ENCODE measurements around the gene RBM27. TPM values are rescaled to one million over a fixed set of nuclear protein-coding genes. Genes with fewer than 3 reads are reported as not detected.

The RBM27 gene
- polyA plus RNA-seq, 3 donors = 2.5 to 6.2 (median 3.9) TPM

GRCh38 chr5:146203872-146204192, 427 bp downstream of the RBM27 start:
- Mint-ChIP-seq H3K36me3 (no peaks in the 10 kb centered on the region), H3K9me3 (no peaks in the 10 kb centered on the region), H3K27ac (no peak overlapping the region), H3K4me3 (no peak overlapping the region), H3K4me1 (peaks cover 13% of the 10 kb centered on the region), H3K27me3 (ENCODE audit: low read depth in 3 of 3) (no peaks in the 10 kb centered on the region)
- H3K36me3 ChIP-seq (replicated peaks in 1 of 2; ENCODE audit: control insufficient read depth in 1 of 2, insufficient read depth in 2 of 2, low read length in 2 of 2) = no peaks in the 10 kb centered on the region
- H2AFZ ChIP-seq (ENCODE audit: insufficient read depth, low read depth, low read length, poor library complexity, severe bottlenecking) = peak overlapping the region; percentile 93
- intact Hi-C loops (cut with micrococcal nuclease) = loop anchor here (2.0 to 10.0 kb wide), 2 partner anchors 21 to 241 kb away; partner anchors contain the start of genes LARS1 (in 2 of the 2) and TCERG1 (in 1 of the 2)
- H3K4me2 ChIP-seq (replicated peaks; ENCODE audit: extremely low read depth, low read length, poor library complexity, severe bottlenecking) = peak overlapping the region; percentile 78
- no peak for TF ChIP-seq CTCF (IDR thresholded peaks at IDR 0.05)
- WGBS (ENCODE audit: insufficient coverage) = 1% methylated on average over 9 of the region's 21 CpGs
- H3K9me3 ChIP-seq (replicated peaks in 1 of 2; ENCODE audit: control insufficient read depth in 1 of 2, insufficient read depth in 1 of 2, low read length in 2 of 2) = no peaks in the 10 kb centered on the region
- H3K27me3 ChIP-seq (ENCODE audit: control insufficient read depth in 2 of 2, insufficient read depth in 2 of 2, low read length in 2 of 2) = no peaks in the 10 kb centered on the region
- peaks cover 53% of the 10 kb centered on the region for H3K79me2 ChIP-seq (ENCODE audit: insufficient read depth, low read length)
- H3K4me3 ChIP-seq (replicated peaks in 1 of 3; ENCODE audit: low read depth in 2 of 3, low read length in 3 of 3) = peak overlapping the region; percentile 78 to 88 (median 87)
- H3K27ac ChIP-seq (ENCODE audit: low read depth in 1 of 2, low read length in 2 of 2) = peak overlapping the region in 1 of 2 donors; percentile 77
- peak overlapping the region; percentile 82 for H3K9ac ChIP-seq (ENCODE audit: insufficient read depth, low read length, poor library complexity, severe bottlenecking)
- H4K20me1 ChIP-seq (ENCODE audit: insufficient read depth, low read length) = peaks cover 31% of the 10 kb centered on the region
- H3K4me1 ChIP-seq (ENCODE audit: control insufficient read depth in 1 of 2, insufficient read depth in 2 of 2, low read length in 2 of 2) = peaks cover 22 to 28% of the 10 kb centered on the region in 2 donors
- DNase-seq = no peak

GRCh38 chr5:146205499-146206202, 2.2 kb downstream of the RBM27 start:
- Histone ChIP-seq H3K9ac (ENCODE audit: insufficient read depth, low read length, poor library complexity, severe bottlenecking) (no peak overlapping the region), H3K4me2 (replicated peaks; ENCODE audit: extremely low read depth, low read length, poor library complexity, severe bottlenecking) (no peak overlapping the region), H3K79me2 (ENCODE audit: insufficient read depth, low read length) (peaks cover 71% of the 10 kb centered on the region), H4K20me1 (ENCODE audit: insufficient read depth, low read length) (peaks cover 50% of the 10 kb centered on the region), H2AFZ (ENCODE audit: insufficient read depth, low read depth, low read length, poor library complexity, severe bottlenecking) (no peak overlapping the region), H3K4me1 (ENCODE audit: control insufficient read depth in 1 of 2, insufficient read depth in 2 of 2, low read length in 2 of 2) (peaks cover 22 to 28% of the 10 kb centered on the region in 2 donors), H3K36me3 (replicated peaks in 1 of 2; ENCODE audit: control insufficient read depth in 1 of 2, insufficient read depth in 2 of 2, low read length in 2 of 2) (no peaks in the 10 kb centered on the region), H3K27ac (ENCODE audit: low read depth in 1 of 2, low read length in 2 of 2) (no peak overlapping the region), H3K4me3 (replicated peaks in 1 of 3; ENCODE audit: low read depth in 2 of 3, low read length in 3 of 3) (no peak overlapping the region), H3K27me3 (ENCODE audit: control insufficient read depth in 2 of 2, insufficient read depth in 2 of 2, low read length in 2 of 2) (no peaks in the 10 kb centered on the region), H3K9me3 (replicated peaks in 1 of 2; ENCODE audit: control insufficient read depth in 1 of 2, insufficient read depth in 1 of 2, low read length in 2 of 2) (no peaks in the 10 kb centered on the region)
- intact Hi-C loops (cut with micrococcal nuclease) = loop anchor here in 1 of 2 donors (10.0 kb wide), 1 partner anchor 239 kb away; the partner anchor contains the start of gene TCERG1
- TF ChIP-seq CTCF (IDR thresholded peaks at IDR 0.05) = no peak
- Mint-ChIP-seq H3K4me1 (peaks cover 17% of the 10 kb centered on the region), H3K9me3 (no peaks in the 10 kb centered on the region), H3K36me3 (peaks cover 2 to 3% of the 10 kb centered on the region in 2 donors), H3K4me3 (no peak overlapping the region), H3K27ac (no peak overlapping the region), H3K27me3 (ENCODE audit: low read depth in 3 of 3) (no peaks in the 10 kb centered on the region)
- DNase-seq = no peak
- WGBS (ENCODE audit: insufficient coverage) = 98% methylated on average over 7 of the region's 11 CpGs
